22Rv1 (cell line): ENCODE measurements around the gene CPXM2.

Experiments
- H3K27ac ChIP-seq: fragments of 450-650 bp; 2 replicates; pipeline ENCODE4 v1.5.1; 2017
- ZFX ChIP-seq: fragments of 450-650 bp; IDR thresholded peaks from 2 replicates; pipeline ENCODE4 v1.6.1; 2017; ENCODE audit warnings: antibody characterized with exemption, borderline replicate concordance
- TF ChIP-seq, protein P1 (sequence below): fragments of 450-650 bp; IDR thresholded peaks from 2 replicates; pipeline ENCODE4 v1.5.1; 2017; ENCODE audit warnings: mild to moderate bottlenecking

The CPXM2 gene

DNA sequence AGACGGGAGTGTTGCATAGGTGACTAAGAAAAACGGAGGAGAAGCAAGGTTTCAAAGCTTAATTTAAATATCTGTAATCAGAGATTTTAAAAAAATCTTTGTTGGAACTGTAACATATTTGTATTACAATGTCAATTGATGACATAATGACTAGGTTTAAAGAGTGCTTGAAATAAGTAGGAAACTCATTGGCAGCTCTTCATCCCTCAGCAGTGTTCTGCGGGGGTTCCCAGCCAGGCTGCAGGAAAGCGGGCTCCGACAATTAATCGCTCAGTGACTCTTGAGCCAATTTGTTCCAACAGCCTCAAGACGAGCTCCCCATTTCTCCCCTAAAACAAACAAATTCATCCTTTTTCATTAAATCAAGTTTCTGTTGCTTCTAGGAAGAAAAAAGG lies 22.6 kb downstream of the CPXM2 start:
- TF ChIP-seq, protein P1, sequence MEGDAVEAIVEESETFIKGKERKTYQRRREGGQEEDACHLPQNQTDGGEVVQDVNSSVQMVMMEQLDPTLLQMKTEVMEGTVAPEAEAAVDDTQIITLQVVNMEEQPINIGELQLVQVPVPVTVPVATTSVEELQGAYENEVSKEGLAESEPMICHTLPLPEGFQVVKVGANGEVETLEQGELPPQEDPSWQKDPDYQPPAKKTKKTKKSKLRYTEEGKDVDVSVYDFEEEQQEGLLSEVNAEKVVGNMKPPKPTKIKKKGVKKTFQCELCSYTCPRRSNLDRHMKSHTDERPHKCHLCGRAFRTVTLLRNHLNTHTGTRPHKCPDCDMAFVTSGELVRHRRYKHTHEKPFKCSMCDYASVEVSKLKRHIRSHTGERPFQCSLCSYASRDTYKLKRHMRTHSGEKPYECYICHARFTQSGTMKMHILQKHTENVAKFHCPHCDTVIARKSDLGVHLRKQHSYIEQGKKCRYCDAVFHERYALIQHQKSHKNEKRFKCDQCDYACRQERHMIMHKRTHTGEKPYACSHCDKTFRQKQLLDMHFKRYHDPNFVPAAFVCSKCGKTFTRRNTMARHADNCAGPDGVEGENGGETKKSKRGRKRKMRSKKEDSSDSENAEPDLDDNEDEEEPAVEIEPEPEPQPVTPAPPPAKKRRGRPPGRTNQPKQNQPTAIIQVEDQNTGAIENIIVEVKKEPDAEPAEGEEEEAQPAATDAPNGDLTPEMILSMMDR, result no peak
- no peak for TF ChIP-seq ZFX
- H3K27ac ChIP-seq, result no peak overlapping the region

DNA sequence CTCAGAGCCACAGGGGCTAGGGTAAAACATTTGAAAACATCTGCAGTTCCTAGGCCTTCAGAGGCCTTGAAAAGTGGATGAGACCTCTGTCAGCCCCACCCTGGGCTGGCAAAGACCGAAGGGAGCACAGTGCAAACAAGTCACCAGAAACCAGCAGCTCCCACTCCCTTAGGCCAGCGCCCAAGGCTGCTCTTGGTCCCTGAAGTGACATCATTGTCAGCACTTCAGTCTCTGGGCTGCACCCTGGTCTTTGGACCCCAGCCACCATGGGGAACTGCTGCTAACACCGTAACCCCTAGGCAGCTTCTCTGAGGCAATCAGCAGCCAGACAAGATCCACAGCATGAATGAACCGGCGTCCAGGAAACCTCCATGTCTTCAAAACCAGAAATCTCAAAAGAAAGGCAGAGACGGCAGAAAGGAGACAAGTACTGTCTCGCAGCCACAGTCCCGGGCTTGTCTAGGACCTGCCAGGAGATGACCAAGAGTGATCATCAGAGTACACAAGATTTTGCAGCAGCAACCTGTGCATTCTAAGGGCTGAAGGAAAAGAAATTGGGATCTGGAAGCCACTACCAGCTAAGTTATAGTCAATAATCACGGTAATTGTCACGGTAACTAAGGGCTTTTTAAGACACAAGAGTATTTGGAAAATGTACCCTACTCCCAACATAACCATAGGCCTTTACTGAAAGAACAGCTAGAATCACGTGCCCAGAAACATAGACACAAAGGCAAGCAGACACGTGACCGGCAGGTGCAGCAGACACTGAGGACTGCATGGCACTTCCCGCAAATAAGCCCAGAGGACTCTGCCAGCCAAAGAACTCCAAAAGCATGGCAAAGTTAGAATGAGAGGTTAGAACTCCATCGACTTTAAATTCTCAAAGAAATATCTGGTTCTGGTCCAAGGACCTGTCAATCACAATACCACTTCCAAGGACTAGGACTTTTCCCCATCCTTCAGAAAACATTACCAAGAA lies 23.3 kb downstream of the CPXM2 start:
- TF ChIP-seq, protein P1, result no peak
- no peak for TF ChIP-seq ZFX
- no peak overlapping the region for H3K27ac ChIP-seq

DNA sequence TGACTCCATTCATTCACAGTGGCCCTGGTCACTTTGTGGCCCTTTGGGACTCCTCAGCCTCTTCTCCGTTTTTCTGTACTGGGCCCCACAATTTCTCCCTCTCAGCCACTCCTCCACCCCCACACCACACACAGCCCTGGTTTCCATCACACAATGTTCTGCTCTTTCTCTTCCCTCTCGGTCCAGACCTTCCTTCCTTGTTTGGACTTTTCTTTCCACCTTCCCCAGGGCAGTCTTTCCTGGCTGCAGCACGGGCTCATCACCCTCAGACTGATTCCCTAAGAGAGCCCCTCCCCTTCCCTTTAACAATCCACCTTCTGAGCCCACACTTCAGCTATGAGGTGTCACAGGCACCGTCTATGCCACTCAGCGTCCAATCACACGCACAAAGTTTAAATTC lies 25.7 kb downstream of the CPXM2 start:
- no peak overlapping the region for H3K27ac ChIP-seq
- no peak for TF ChIP-seq ZFX
- TF ChIP-seq, protein P1, result no peak

DNA sequence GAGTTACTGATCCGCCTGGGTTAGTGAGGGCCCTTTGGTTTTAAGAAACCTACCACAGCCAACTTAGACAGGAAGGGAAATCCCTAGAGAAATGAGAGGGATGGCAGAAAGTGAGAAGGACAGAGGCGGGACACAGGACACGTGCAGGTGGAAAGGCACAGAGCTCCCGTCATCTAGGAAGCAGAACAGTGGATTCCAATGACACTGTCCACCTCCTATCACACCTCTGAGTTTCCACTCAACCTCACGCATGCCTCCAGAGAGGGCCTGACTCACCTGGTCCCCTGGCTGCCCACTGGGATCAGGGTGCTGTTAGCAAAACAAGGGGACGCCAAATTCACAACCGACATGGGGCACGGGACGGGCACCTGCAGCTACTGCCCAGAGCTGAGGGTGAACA lies 26.3 kb downstream of the CPXM2 start:
- H3K27ac ChIP-seq, result no peak overlapping the region
- TF ChIP-seq, protein P1, result no peak

- TF ChIP-seq, protein P1, result no peak
- TF ChIP-seq ZFX, result no peak
- H3K27ac ChIP-seq, result no peak overlapping the region
These were observed 26.7 kb downstream of the CPXM2 start for GRCh38 chr10:123864923-123865322.

GRCh38 chr10:123863721-123864482 lies 27.7 kb downstream of the CPXM2 start:
- TF ChIP-seq ZFX, result no peak
- TF ChIP-seq, protein P1, result no peak
- H3K27ac ChIP-seq, result no peak overlapping the region

DNA sequence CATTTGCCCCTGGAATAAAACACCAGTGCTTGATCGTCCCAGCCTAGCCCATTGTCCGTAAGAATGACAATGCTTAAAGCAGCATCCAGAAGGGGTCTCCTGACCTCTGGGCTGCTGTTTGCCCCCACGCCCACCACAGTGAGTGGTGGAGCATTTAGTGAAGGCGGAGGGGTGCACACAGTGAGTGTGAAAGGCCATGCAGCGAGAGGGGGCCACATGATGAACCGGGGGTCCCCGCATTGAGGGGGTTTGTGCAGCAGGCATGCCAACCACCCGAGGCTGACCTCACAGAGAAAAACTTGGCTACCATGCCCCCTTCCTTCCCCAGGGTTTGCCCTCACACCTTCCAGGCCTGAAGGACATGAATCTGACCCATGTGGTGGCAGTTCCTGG lies 28.4 kb downstream of the CPXM2 start:
- no peak overlapping the region for H3K27ac ChIP-seq
- TF ChIP-seq, protein P1, result no peak
- no peak for TF ChIP-seq ZFX
